H1 (cell line): ENCODE results near the gene FMOD. TPM values are rescaled to one million over a fixed set of nuclear protein-coding genes. Genes with fewer than 3 reads are reported as not detected.

ENCODE experiments used
- CTCF ChIA-PET: fragments of 300-600 bp; sonication (Branson Sonifier 250); formaldehyde crosslinking; loops from one replicate; lab custom pipeline; 2021; ENCODE audit not compliant: partially characterized antibody; lab: Charles Lee
- POLR2A ChIA-PET: fragments of 300-600 bp; sonication (Branson Sonifier 250); formaldehyde crosslinking; loops from one replicate; lab custom pipeline; 2021; ENCODE audit warnings: inconsistent platforms; ENCODE audit not compliant: partially characterized antibody; lab: Charles Lee
- DNase-seq, 2 experiments: peaks; one replicate each; pipeline versions ENCODE4 v3.0.0 to v3.0.0-alpha.2; 2010 to 2022; ENCODE audit warnings: low spot score in 2 of 2, low read depth in 1 of 2, mixed read lengths in 1 of 2
- FAIRE-seq: peaks from 2 replicates; lab custom pipeline; 2011; peaks lifted over from hg19 to GRCh38; lab: Jason Lieb, UNC
- H2AFZ ChIP-seq: 2 replicates; pipeline ENCODE4 v1.8.1; 2012; ENCODE audit warnings: low read length, inconsistent platforms
- H2AK5ac ChIP-seq: 2 replicates; pipeline ENCODE4 v1.6.1; 2013; ENCODE audit warnings: low read depth, low read length
- H2BK120ac ChIP-seq: replicated peaks from 2 replicates; pipeline ENCODE3; 2013; ENCODE audit warnings: low read depth, low read length, inconsistent platforms
- H2BK12ac ChIP-seq: 2 replicates; pipeline ENCODE4 v1.6.1; 2013; ENCODE audit warnings: low read depth, low read length
- H2BK15ac ChIP-seq: 2 replicates; pipeline ENCODE4 v1.6.1; 2013; ENCODE audit warnings: low read length
- H2BK20ac ChIP-seq: 2 replicates; pipeline ENCODE4 v1.6.1; 2013; ENCODE audit warnings: low read length
- H2BK5ac ChIP-seq: 2 replicates; pipeline ENCODE4 v1.6.1; 2013; ENCODE audit warnings: low read depth, low read length
- H3K14ac ChIP-seq: 2 replicates; pipeline ENCODE4 v1.6.1; 2013; ENCODE audit warnings: inconsistent platforms; ENCODE audit not compliant: insufficient read length
- H3K18ac ChIP-seq: 2 replicates; pipeline ENCODE4 v1.6.1; 2013; ENCODE audit warnings: low read length; ENCODE audit errors: extremely low read depth
- H3K23ac ChIP-seq: 2 replicates; pipeline ENCODE4 v1.6.1; 2013; ENCODE audit warnings: inconsistent platforms; ENCODE audit not compliant: insufficient read length
- H3K23me2 ChIP-seq: 2 replicates; pipeline ENCODE4 v1.6.1; 2013; ENCODE audit warnings: low read depth, low read length
- H3K27ac ChIP-seq: 2 replicates; pipeline ENCODE4 v1.6.1; 2011; ENCODE audit warnings: low read depth, low read length, inconsistent platforms
- H3K27me3 ChIP-seq, 4 experiments: replicated peaks in 1 of 4; 1 replicate in 1 of 4; 2 replicates in 3 of 4; pipeline versions ENCODE4 v1.6.1 to v1.8.1; 2011 to 2013; ENCODE audit warnings: low read length in 3 of 4, mild to moderate bottlenecking in 3 of 4, inconsistent platforms in 2 of 4, mixed read lengths in 2 of 4, moderate library complexity in 1 of 4; ENCODE audit not compliant: control insufficient read depth in 3 of 4, insufficient read depth in 3 of 4; ENCODE audit errors: extremely low read depth in 1 of 4
- H3K36me3 ChIP-seq, 4 experiments: 2 replicates each; pipeline versions ENCODE4 v1.6.1 to v1.8.1; 2011 to 2013; ENCODE audit warnings: mild to moderate bottlenecking in 4 of 4, low read length in 3 of 4, moderate library complexity in 2 of 4, control low read depth in 1 of 4, inconsistent platforms in 1 of 4; ENCODE audit not compliant: insufficient read depth in 4 of 4, control insufficient read depth in 2 of 4
- H3K4ac ChIP-seq: replicated peaks from 2 replicates; pipeline ENCODE3; 2013; ENCODE audit warnings: low read length, low read depth, mixed read lengths, inconsistent platforms; ENCODE audit not compliant: insufficient read length
- H3K4me1 ChIP-seq, 4 experiments: replicated peaks in 1 of 4; 1 replicate in 1 of 4; 2 replicates in 3 of 4; pipeline versions ENCODE4 v1.6.1 to v1.8.1; 2011 to 2013; ENCODE audit warnings: low read length in 3 of 4, inconsistent platforms in 2 of 4, mixed read lengths in 1 of 4; ENCODE audit not compliant: insufficient read depth in 4 of 4, control insufficient read depth in 3 of 4
- H3K4me2 ChIP-seq, 2 experiments: 2 replicates each; pipeline versions ENCODE4 v1.6.1 to v1.8.1; 2011 to 2013; ENCODE audit warnings: low read depth in 2 of 2, low read length in 2 of 2, control low read depth in 1 of 2, inconsistent platforms in 1 of 2, mild to moderate bottlenecking in 1 of 2; ENCODE audit not compliant: insufficient read depth in 1 of 2
- H3K4me3 ChIP-seq, 4 experiments: fragments of 200-600, 300-600 bp in 1 of 4; sonication (generic), shearing (Covaris generic), sonication (Bioruptor Twin) in 1 of 4; 2 replicates each; pipeline versions ENCODE4 v1.5.1 to v1.8.1; 2011 to 2016; ENCODE audit warnings: low read length in 4 of 4, low read depth in 3 of 4, control low read depth in 2 of 4, inconsistent platforms in 2 of 4, mild to moderate bottlenecking in 2 of 4, mixed read lengths in 1 of 4, moderate library complexity in 1 of 4; ENCODE audit not compliant: insufficient read depth in 2 of 4; ENCODE audit errors: extremely low read depth in 1 of 4
- H3K56ac ChIP-seq: replicated peaks from 2 replicates; pipeline ENCODE3; 2013; ENCODE audit warnings: low read depth, mild to moderate bottlenecking, mixed read lengths, low read length, inconsistent platforms; ENCODE audit not compliant: insufficient read length
- H3K79me1 ChIP-seq: 2 replicates; pipeline ENCODE4 v1.6.1; 2013; ENCODE audit warnings: low read depth, low read length, control low read depth
- H3K79me2 ChIP-seq, 2 experiments: 2 replicates each; pipeline versions ENCODE4 v1.6.1 to v1.8.1; 2012 to 2013; ENCODE audit warnings: low read length in 2 of 2, mild to moderate bottlenecking in 2 of 2, inconsistent platforms in 1 of 2; ENCODE audit not compliant: insufficient read depth in 2 of 2, control insufficient read depth in 1 of 2
- H3K9ac ChIP-seq, 4 experiments: replicated peaks in 1 of 4; 1 replicate in 1 of 4; 2 replicates in 3 of 4; pipeline versions ENCODE4 v1.6.1 to v1.8.1; 2011 to 2013; ENCODE audit warnings: low read depth in 3 of 4, low read length in 3 of 4, control low read depth in 2 of 4, mild to moderate bottlenecking in 2 of 4, moderate library complexity in 2 of 4, inconsistent platforms in 1 of 4; ENCODE audit errors: extremely low read depth in 1 of 4
- H3K9me3 ChIP-seq, 2 experiments: 2 replicates each; pipeline versions ENCODE4 v1.6.1 to v1.8.1; 2012 to 2013; ENCODE audit warnings: mild to moderate bottlenecking in 2 of 2, moderate library complexity in 2 of 2, control low read depth in 1 of 2, inconsistent platforms in 1 of 2, low read depth in 1 of 2, low read length in 1 of 2, mixed read lengths in 1 of 2; ENCODE audit not compliant: insufficient read depth in 2 of 2
- H4K20me1 ChIP-seq, 2 experiments: replicated peaks in 1 of 2; 2 replicates each; pipeline versions ENCODE3 to v1.8.1; 2011 to 2013; ENCODE audit warnings: inconsistent platforms in 2 of 2, low read length in 2 of 2, mild to moderate bottlenecking in 1 of 2; ENCODE audit not compliant: insufficient read depth in 2 of 2, control insufficient read depth in 1 of 2
- H4K5ac ChIP-seq: 2 replicates; pipeline ENCODE4 v1.6.1; 2013; ENCODE audit warnings: low read length, low read depth, mixed read lengths, inconsistent platforms; ENCODE audit not compliant: insufficient read length
- H4K8ac ChIP-seq: 2 replicates; pipeline ENCODE4 v1.8.0; 2013; ENCODE audit warnings: mild to moderate bottlenecking, moderate library complexity, low read length, inconsistent platforms; ENCODE audit not compliant: insufficient read depth; ENCODE audit errors: extremely low read depth
- H4K91ac ChIP-seq: replicated peaks from 2 replicates; pipeline ENCODE3; 2013; ENCODE audit warnings: low read length, mixed read lengths, inconsistent platforms; ENCODE audit not compliant: insufficient read length
- CHD1 ChIP-seq: IDR thresholded peaks from 2 replicates; pipeline ENCODE4 v1.6.1; 2012; ENCODE audit warnings: low read depth, low read length, improper control_type of control experiment
- CTBP2 ChIP-seq: IDR thresholded peaks from 2 replicates; pipeline ENCODE4 v1.7.0; 2011; ENCODE audit warnings: borderline replicate concordance, mild to moderate bottlenecking, moderate library complexity, mixed read lengths, low read length; ENCODE audit not compliant: insufficient read depth, insufficient read length
- EZH2 ChIP-seq: fragments of 200-600 bp; sonication (generic); IDR thresholded peaks from 2 replicates; pipeline ENCODE4 v1.7.1; 2012; ENCODE audit warnings: low read depth, mild to moderate bottlenecking, moderate library complexity, low read length, inconsistent platforms; ENCODE audit not compliant: severe bottlenecking
- GTF2F1 ChIP-seq: IDR thresholded peaks from 2 replicates; pipeline ENCODE4 v1.6.1; 2012; ENCODE audit warnings: low read depth, low read length, improper control_type of control experiment, borderline replicate concordance
- PHF8 ChIP-seq: fragments of 200-600 bp; sonication (generic); conservative IDR thresholded peaks from 2 replicates; pipeline ENCODE4 v1.7.1; 2012; ENCODE audit warnings: low read depth, mild to moderate bottlenecking, inconsistent platforms, low read length, moderate library complexity
- RFX5 ChIP-seq: IDR thresholded peaks from 2 replicates; pipeline ENCODE4 v1.6.1; 2011; ENCODE audit warnings: low read depth, low read length, improper control_type of control experiment, borderline replicate concordance
- SUZ12 ChIP-seq: fragments of 200-600 bp; sonication (generic); IDR thresholded peaks from 2 replicates; pipeline ENCODE4 v1.6.1; 2012; ENCODE audit warnings: mild to moderate bottlenecking, inconsistent platforms, low read length, moderate library complexity, mixed read lengths
- ZNF274 ChIP-seq: IDR thresholded peaks from 2 replicates; pipeline ENCODE4 v1.7.0; 2012; ENCODE audit warnings: low read length, borderline replicate concordance; ENCODE audit errors: extremely low read depth
- WGBS, 2 experiments: shearing (Covaris generic) in 1 of 2; methylation state at CpG; one replicate each; pipeline versions ENCODE4 v1.1.6 to v1.1.7; 2013 to 2015; ENCODE audit warnings: low lambda C conversion rate in 2 of 2, mixed read lengths in 2 of 2, inconsistent platforms in 1 of 2, low coverage in 1 of 2, missing lambda C conversion rate in 1 of 2; ENCODE audit not compliant: insufficient replicate concordance in 2 of 2, insufficient coverage in 1 of 2, insufficient read length in 1 of 2; ENCODE audit errors: extremely low coverage in 1 of 2, missing lambda C conversion rate in 1 of 2; 5-methylcytosine and 5-hydroxymethylcytosine counted together
- polyA plus RNA-seq, 7 experiments: library from polyadenylated mRNA; depleted of rRNA in 3 of 7; stranded (reverse) in 5 of 7; unstranded in 2 of 7; fragments of >200 nt in 5 of 7; fragments of 200-250 nt in 2 of 7; gene quantifications; 1 replicate in 5 of 7; 2 replicates in 1 of 7; 4 replicates in 1 of 7; pipeline versions ENCODE4 v1.2.1 to v1.2.3, GENCODE V29; 2011 to 2013; ENCODE audit warnings: missing spikeins in 2 of 7, mixed read lengths in 2 of 7
- total RNA-seq: library from RNA; stranded (reverse); fragmentation: NEBNext Ultra II Directional; extraction: Animal tissue kit (Norgen Biotek cat#: 25700); gene quantifications from 2 replicates; pipeline ENCODE4 v1.2.1, GENCODE V29; 2021

The FMOD gene
- total and polyA plus RNA-seq, 2 of the 8 experiments (the other 6 are each of a cell fraction or from before 2014, with no cell fraction given), result 0.17 to 0.32 TPM

DNA sequence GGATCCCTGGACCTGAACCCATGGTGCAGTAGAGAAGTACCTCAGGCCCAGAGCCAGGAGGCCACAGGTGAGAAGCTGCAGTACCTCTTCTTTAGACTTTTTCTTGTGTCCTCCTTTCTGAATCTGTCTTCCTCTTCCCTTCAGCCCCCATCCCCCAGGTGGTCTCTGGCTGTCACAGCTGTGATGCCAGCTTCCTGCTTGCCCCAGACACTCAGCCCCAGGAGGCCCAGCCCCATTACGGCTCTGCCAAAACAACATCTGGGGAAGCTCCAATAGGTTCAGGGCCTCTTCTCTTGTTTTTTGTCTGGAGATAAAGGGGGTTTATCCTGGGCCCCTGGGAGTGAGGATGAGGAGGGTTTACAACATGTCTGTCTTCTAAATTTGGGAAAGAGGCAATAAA, 55.1 kb downstream of the FMOD start:
- Histone ChIP-seq H3K27me3 (peaks cover 0 to 18% (median 10%) of the 10 kb centered on the region in 4 experiments; a peak in 6 of 7 replicates), H3K4me2 (no peak overlapping the region), H3K4me3 (no peak overlapping the region), H2BK20ac (no peak overlapping the region), H2BK15ac (no peak overlapping the region), H4K20me1 (no peaks in the 10 kb centered on the region), H2AK5ac (no peak overlapping the region), H3K23ac (no peak overlapping the region), H3K14ac (no peak overlapping the region), H2BK5ac (no peak overlapping the region), H4K5ac (no peak overlapping the region), H3K4ac (no peak overlapping the region), H3K18ac (no peak overlapping the region), H3K56ac (no peak overlapping the region), H3K23me2 (no peaks in the 10 kb centered on the region), H2AFZ (no peak overlapping the region), H4K91ac (no peak overlapping the region), H2BK120ac (no peak overlapping the region), H3K4me1 (peaks cover 4 to 8% (median 7%) of the 10 kb centered on the region in 4 experiments), H2BK12ac (no peak overlapping the region), H3K36me3 (no peaks in the 10 kb centered on the region), H3K79me2 (no peaks in the 10 kb centered on the region), H3K27ac (no peak overlapping the region), H4K8ac (no peak overlapping the region), H3K9ac (no peak overlapping the region), H3K9me3 (no peaks in the 10 kb centered on the region), H3K79me1 (no peaks in the 10 kb centered on the region)
- WGBS, 2 experiments, result 89% methylated on average over 1 of the region's 1 CpG; no CpG with 5 or more reads in 1 of the 2 experiments
- TF ChIP-seq PHF8, result no peak
- TF ChIP-seq RFX5, result no peak
- no peak for TF ChIP-seq ZNF274
- TF ChIP-seq GTF2F1, result no peak
- TF ChIP-seq CTBP2, result no peak
- TF ChIP-seq SUZ12, result no peak
- TF ChIP-seq CHD1, result no peak
- no peak for TF ChIP-seq EZH2
- no peak for FAIRE-seq
- DNase-seq, result no peak
- POLR2A ChIA-PET, result interaction anchor here (1.4 kb wide), 1 partner anchor 13 kb away, joined by 4 read pairs; no protein-coding TSS in a partner anchor
- CTCF ChIA-PET, result interaction anchor here (0.6 to 39.0 kb wide), 9 partner anchors 9 to 407 kb away, joined by 3 to 785 read pairs (median 6); no protein-coding TSS in a partner anchor
